Kidney epithelial cell (primary cell): Measurements from ENCODE around the gene XBP1. TPM values are rescaled to one million over a fixed set of nuclear protein-coding genes. Genes with fewer than 3 reads are reported as not detected.

ENCODE experiments used
- DNase-seq: peaks from one replicate; pipeline ENCODE4 v3.0.0-alpha.2; 2010; ENCODE audit warnings: low read depth
- H3K27me3 ChIP-seq: 2 replicates; pipeline ENCODE4 v1.6.0; 2011; ENCODE audit warnings: low read length; ENCODE audit not compliant: control insufficient read depth, insufficient read depth
- H3K36me3 ChIP-seq: 2 replicates; pipeline ENCODE4 v1.5.1; 2011; ENCODE audit warnings: low read length; ENCODE audit not compliant: control insufficient read depth, insufficient read depth
- H3K4me3 ChIP-seq: 2 replicates; pipeline ENCODE4 v1.5.1; 2011; ENCODE audit warnings: low read depth, mild to moderate bottlenecking, control low read depth, low read length
- CTCF ChIP-seq: IDR thresholded peaks from 2 replicates; pipeline ENCODE4 v1.5.1; 2011; ENCODE audit warnings: mild to moderate bottlenecking, moderate library complexity, low read length, control low read depth, inconsistent platforms; ENCODE audit not compliant: insufficient read depth, poor library complexity, severe bottlenecking
- total RNA-seq: library from RNA; depleted of rRNA; stranded (reverse); fragments of >200 nt; gene quantifications from 2 replicates; pipeline ENCODE4 v1.2.3, GENCODE V29; 2015

Gene XBP1
- total RNA-seq, 1 donor from 2014 or later, result 291 TPM

- Histone ChIP-seq H3K4me3 (no peak overlapping the region), H3K36me3 (peaks cover 4% of the 10 kb centered on the region), H3K27me3 (no peaks in the 10 kb centered on the region)
- no peak for DNase-seq
- TF ChIP-seq CTCF, result no peak
Measured at GRCh38 chr22:28795932-28796856, 4.2 kb downstream of the XBP1 start.

- TF ChIP-seq CTCF, result no peak
- Histone ChIP-seq H3K4me3 (no peak overlapping the region), H3K27me3 (no peaks in the 10 kb centered on the region), H3K36me3 (peaks cover 4% of the 10 kb centered on the region)
- no peak for DNase-seq
Measured at GRCh38 chr22:28795071-28795693, 5.2 kb downstream of the XBP1 start.

- Histone ChIP-seq H3K4me3 (no peak overlapping the region), H3K27me3 (no peaks in the 10 kb centered on the region), H3K36me3 (peaks cover 4% of the 10 kb centered on the region)
- no peak for DNase-seq
- TF ChIP-seq CTCF, result no peak
Measured at GRCh38 chr22:28793976-28794584, 6.3 kb downstream of the XBP1 start.

GRCh38 chr22:28792491-28793383 lies 7.6 kb downstream of the XBP1 start:
- peaks cover 4% of the 10 kb centered on the region for H3K36me3 ChIP-seq
- DNase-seq, result no peak

More at GRCh38 chr22:28792491-28793383, 7.6 kb downstream of the XBP1 start:
- H3K27me3 ChIP-seq, result no peaks in the 10 kb centered on the region
- no peak for TF ChIP-seq CTCF
- H3K4me3 ChIP-seq, result no peak overlapping the region
